DND-41 (cell line): ENCODE data around the gene GJB6.

Experiments used
- ATAC-seq: fragments of 200-7000 bp; cut with Tn5 transposase; 3 replicates; pipeline ENCODE4 v1.9.1; 2021; ENCODE audit warnings: low read depth; ENCODE audit not compliant: insufficient read depth
- DNase-seq: peaks from one replicate; pipeline ENCODE4 v3.0.0-alpha.2; 2020
- H2AFZ ChIP-seq: 2 replicates; pipeline ENCODE4 v1.6.0; 2012; ENCODE audit warnings: low read depth, low read length
- H3K27ac ChIP-seq: 2 replicates; pipeline ENCODE4 v1.5.1; 2012; ENCODE audit warnings: low read length, inconsistent platforms
- H3K27me3 ChIP-seq: fragments of 200-600 bp; sonication (generic); 2 replicates; pipeline ENCODE4 v1.6.0; 2012; ENCODE audit warnings: low read length, mild to moderate bottlenecking, inconsistent platforms; ENCODE audit not compliant: insufficient read depth, poor library complexity
- H3K36me3 ChIP-seq: 2 replicates; pipeline ENCODE4 v1.5.1; 2012; ENCODE audit warnings: low read length, inconsistent platforms; ENCODE audit not compliant: insufficient read depth
- H3K4me1 ChIP-seq: 2 replicates; pipeline ENCODE4 v1.5.1; 2012; ENCODE audit warnings: mild to moderate bottlenecking, low read length; ENCODE audit not compliant: insufficient read depth
- H3K4me2 ChIP-seq: 2 replicates; pipeline ENCODE4 v1.6.0; 2012; ENCODE audit warnings: mild to moderate bottlenecking, moderate library complexity, low read length, inconsistent platforms; ENCODE audit not compliant: insufficient read depth
- H3K4me3 ChIP-seq, 2 experiments: fragments of 200-600 bp in 1 of 2; shearing (Covaris generic) in 1 of 2; 2 replicates each; pipeline ENCODE4 v1.5.1; 2012 to 2016; ENCODE audit warnings: inconsistent platforms in 2 of 2, low read length in 2 of 2, mild to moderate bottlenecking in 2 of 2, low read depth in 1 of 2, moderate library complexity in 1 of 2
- H3K79me2 ChIP-seq: 2 replicates; pipeline ENCODE4 v1.6.0; 2012; ENCODE audit warnings: low read length, inconsistent platforms; ENCODE audit not compliant: insufficient read depth
- H3K9ac ChIP-seq: 2 replicates; pipeline ENCODE4 v1.6.0; 2012; ENCODE audit warnings: low read depth, mild to moderate bottlenecking, inconsistent platforms, low read length, moderate library complexity
- H3K9me3 ChIP-seq: 2 replicates; pipeline ENCODE4 v1.5.1; 2012; ENCODE audit warnings: low read length, moderate library complexity, mild to moderate bottlenecking, inconsistent platforms; ENCODE audit not compliant: insufficient read depth, severe bottlenecking
- H4K20me1 ChIP-seq: 2 replicates; pipeline ENCODE4 v1.6.0; 2012; ENCODE audit warnings: low read length; ENCODE audit not compliant: insufficient read depth
- CTCF ChIP-seq: IDR thresholded peaks from 2 replicates; pipeline ENCODE4 v1.5.1; 2012; ENCODE audit warnings: borderline replicate concordance, low read length, moderate library complexity, mild to moderate bottlenecking; ENCODE audit not compliant: poor library complexity, severe bottlenecking; ENCODE audit errors: extremely low read depth
- EZH2 ChIP-seq: IDR thresholded peaks from 3 replicates; pipeline ENCODE4 v1.6.1; 2012; ENCODE audit warnings: borderline replicate concordance, low read depth, mild to moderate bottlenecking, moderate library complexity, low read length, inconsistent platforms; ENCODE audit not compliant: severe bottlenecking

GJB6 gene

DNA sequence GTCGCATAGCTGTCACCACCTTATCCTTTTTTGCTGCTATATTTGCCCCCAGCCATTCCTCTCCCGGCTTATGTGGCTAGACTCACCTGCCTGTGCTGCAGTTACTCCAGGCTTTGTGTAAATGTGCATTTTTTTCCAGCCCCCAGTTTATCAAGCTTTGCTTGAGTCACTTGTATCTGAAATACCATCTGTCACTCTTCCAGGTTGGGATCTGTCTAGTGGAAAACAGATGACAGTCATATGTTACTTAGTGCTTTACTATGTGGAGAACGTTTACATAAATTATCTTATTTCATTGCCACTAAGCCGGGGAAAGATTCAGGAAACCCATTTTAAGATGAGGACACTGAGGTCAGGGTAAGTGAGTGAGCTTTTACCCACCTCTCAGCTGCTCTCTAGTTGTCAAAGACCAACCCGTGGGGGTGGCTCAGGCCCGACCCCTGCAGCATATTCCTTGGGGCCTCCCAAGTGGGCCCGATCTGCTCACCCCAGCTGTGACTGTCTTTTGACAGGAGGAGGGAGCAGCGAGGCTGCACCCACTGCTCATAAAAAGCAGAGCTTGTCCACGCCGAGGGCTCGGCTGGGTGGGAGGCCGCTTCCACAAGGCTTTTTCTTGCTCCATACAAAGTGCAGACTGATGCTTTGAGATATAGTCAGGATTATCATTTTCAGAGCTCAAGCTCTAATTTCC lies 46.6 kb downstream of the GJB6 start:
- ATAC-seq (no peak), DNase-seq (no peak)
- Histone ChIP-seq H3K4me1 (no peaks in the 10 kb centered on the region), H3K9me3 (no peaks in the 10 kb centered on the region), H4K20me1 (no peaks in the 10 kb centered on the region), H3K27me3 (no peaks in the 10 kb centered on the region), H3K27ac (no peak overlapping the region), H3K79me2 (no peaks in the 10 kb centered on the region), H2AFZ (no peak overlapping the region), H3K4me2 (no peak overlapping the region), H3K9ac (no peak overlapping the region), H3K36me3 (no peaks in the 10 kb centered on the region), H3K4me3 (no peak overlapping the region)
- TF ChIP-seq CTCF, result no peak
- TF ChIP-seq EZH2, result no peak

DNA sequence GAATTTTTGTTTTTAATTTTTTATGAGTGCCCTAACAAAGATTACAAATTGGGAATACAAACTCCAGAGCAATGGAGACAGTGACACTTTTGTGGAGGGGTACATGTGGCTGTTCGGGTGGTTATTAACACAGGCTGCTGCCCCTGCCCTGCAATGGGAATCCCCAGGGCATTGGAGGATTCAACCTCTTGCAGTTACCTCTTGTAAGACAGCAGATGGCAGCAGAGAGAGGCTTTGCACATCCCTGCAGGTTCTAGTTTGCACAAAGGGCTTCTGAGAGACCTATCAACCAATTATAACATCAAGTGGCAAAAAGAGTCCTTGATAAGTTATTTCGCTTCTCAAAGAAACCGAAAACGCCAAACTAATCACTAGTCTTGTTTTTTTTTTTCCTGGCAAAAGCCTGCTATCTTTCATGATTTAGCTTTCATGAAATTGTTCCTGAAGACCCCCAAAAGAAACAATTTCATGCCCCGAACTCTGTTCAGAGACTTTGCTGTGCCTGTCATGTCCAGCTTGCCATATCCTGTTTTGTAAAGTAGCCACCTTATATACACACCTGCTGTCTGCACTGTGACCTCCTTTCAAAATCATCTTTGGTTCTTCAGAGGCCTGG lies 49.8 kb downstream of the GJB6 start:
- H3K9ac ChIP-seq, result no peak overlapping the region
- H3K27ac ChIP-seq, result no peak overlapping the region
- DNase-seq (peak; percentile 64), ATAC-seq (peak; percentile 97)
- no peak overlapping the region for H3K4me2 ChIP-seq
- no peaks in the 10 kb centered on the region for H3K36me3 ChIP-seq
- TF ChIP-seq CTCF, result peak; percentile 88
- no peak for TF ChIP-seq EZH2
- no peak overlapping the region for H2AFZ ChIP-seq
- H3K79me2 ChIP-seq, result no peaks in the 10 kb centered on the region
- H3K27me3 ChIP-seq, result no peaks in the 10 kb centered on the region
- no peaks in the 10 kb centered on the region for H3K4me1 ChIP-seq
- H3K9me3 ChIP-seq, result no peaks in the 10 kb centered on the region
- no peak overlapping the region for H3K4me3 ChIP-seq
- H4K20me1 ChIP-seq, result no peaks in the 10 kb centered on the region

DNA sequence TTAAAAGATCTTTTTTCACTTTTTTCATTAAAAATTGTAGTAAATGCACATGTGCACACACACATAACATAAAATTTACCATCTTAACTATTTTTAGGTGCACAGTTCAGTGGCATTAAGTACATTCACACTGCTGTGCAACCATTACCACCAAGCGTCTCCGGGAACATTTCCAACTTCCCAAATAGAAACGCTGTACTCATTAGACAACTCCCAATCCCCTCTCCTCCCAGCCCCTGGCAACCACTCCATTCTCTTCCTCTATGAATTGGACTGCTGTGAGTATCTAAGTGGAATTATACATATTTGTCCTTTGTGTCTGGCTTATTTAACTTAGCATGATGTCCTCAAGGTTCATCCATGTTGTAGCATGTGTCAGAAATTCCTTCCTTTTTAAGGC lies 50.9 kb downstream of the GJB6 start:
- no peak overlapping the region for H3K4me3 ChIP-seq
- no peaks in the 10 kb centered on the region for H3K9me3 ChIP-seq
- no peaks in the 10 kb centered on the region for H3K36me3 ChIP-seq
- H3K4me2 ChIP-seq, result no peak overlapping the region
- H3K79me2 ChIP-seq, result no peaks in the 10 kb centered on the region
- no peak for TF ChIP-seq CTCF
- no peak for TF ChIP-seq EZH2
- H3K4me1 ChIP-seq, result no peaks in the 10 kb centered on the region
- peaks cover 4% of the 10 kb centered on the region for H3K27me3 ChIP-seq
- no peak overlapping the region for H2AFZ ChIP-seq
- H3K9ac ChIP-seq, result no peak overlapping the region
- DNase-seq (no peak), ATAC-seq (no peak)
- no peaks in the 10 kb centered on the region for H4K20me1 ChIP-seq
- no peak overlapping the region for H3K27ac ChIP-seq
